K562 (cell line): ENCODE results near the gene SLC25A15. TPM values are rescaled to one million over a fixed set of nuclear protein-coding genes. Genes with fewer than 3 reads are reported as not detected.

Source experiments
- ATAC-seq: fragments of 200-7000 bp; cut with Tn5 transposase; 3 replicates; pipeline ENCODE4 v1.9.1; 2020; ENCODE audit warnings: moderate library complexity
- BruUV-seq: library from RNA; stranded (reverse); fragments of 400-500 nt; replicated peaks from 2 replicates; lab custom pipeline; 2021; lab: Mats Ljungman, UMichigan
- CTCF ChIA-PET: fragments of 300-600 bp; formaldehyde crosslinking; extraction: SDS; loops from one replicate; lab custom pipeline; 2021; ENCODE audit warnings: low intra/inter-chr PET ratio; lab: Yijun Ruan, JAX
- POLR2A ChIA-PET: fragments of 300-600, 350-650 bp; sonication (Branson Sonifier 250); formaldehyde crosslinking; extraction: SDS; loops from one replicate; lab custom pipeline; 2021; ENCODE audit warnings: antibody characterized with exemption, inconsistent platforms; lab: Yijun Ruan, JAX
- DNase-seq, 4 experiments: peaks; one replicate each; pipeline versions ENCODE4 v3.0.0 to v3.0.0-alpha.2; 2011 to 2018; ENCODE audit warnings: low spot score in 3 of 4, mixed read lengths in 3 of 4; ENCODE audit errors: extremely low read depth in 1 of 4
- FAIRE-seq: peaks from 2 replicates; lab custom pipeline; 2011; peaks lifted over from hg19 to GRCh38; lab: Jason Lieb, UNC
- H2AFZ ChIP-seq: 2 replicates; pipeline ENCODE4 v1.6.0; 2011; ENCODE audit warnings: low read depth, low read length, control low read depth, inconsistent platforms
- H3K27ac ChIP-seq: fragments of 200-600 bp; 3 replicates; pipeline ENCODE4 v1.8.0; 2011; ENCODE audit warnings: low read depth, mild to moderate bottlenecking, control low read depth, inconsistent platforms, low read length, moderate library complexity, mixed read lengths; ENCODE audit errors: extremely low read depth
- H3K27me3 ChIP-seq, 2 experiments: fragments of 300-600 bp in 1 of 2; 2 replicates in 1 of 2; 3 replicates in 1 of 2; pipeline versions ENCODE4 v1.6.0 to v1.8.0; 2011; ENCODE audit warnings: inconsistent platforms in 2 of 2, low read length in 2 of 2, mild to moderate bottlenecking in 1 of 2, mixed read lengths in 1 of 2, moderate library complexity in 1 of 2; ENCODE audit not compliant: control insufficient read depth in 2 of 2, insufficient read depth in 2 of 2
- H3K36me3 ChIP-seq: fragments of 300-600 bp; 3 replicates; pipeline ENCODE4 v1.8.0; 2011; ENCODE audit warnings: mild to moderate bottlenecking, low read length, inconsistent platforms; ENCODE audit not compliant: control insufficient read depth, insufficient read depth
- H3K4me1 ChIP-seq, 2 experiments: fragments of 200-600 bp in 1 of 2; replicated peaks in 1 of 2; 2 replicates in 1 of 2; 3 replicates in 1 of 2; pipeline versions ENCODE4 v1.5.1 to v1.8.0; 2011; ENCODE audit warnings: inconsistent platforms in 2 of 2, low read length in 2 of 2, mild to moderate bottlenecking in 1 of 2, mixed read lengths in 1 of 2, moderate library complexity in 1 of 2; ENCODE audit not compliant: control insufficient read depth in 2 of 2, insufficient read depth in 2 of 2
- H3K4me2 ChIP-seq: 2 replicates; pipeline ENCODE4 v1.6.1; 2011; ENCODE audit warnings: low read length, control low read depth, inconsistent platforms, mixed read lengths; ENCODE audit not compliant: insufficient read depth
- H3K4me3 ChIP-seq: fragments of 200-600 bp; sonication (generic), shearing (Covaris generic); 2 replicates; pipeline ENCODE4 v1.5.1; 2016; ENCODE audit warnings: control low read depth, inconsistent platforms
- H3K79me2 ChIP-seq: fragments of 200-600 bp; 3 replicates; pipeline ENCODE4 v1.8.0; 2011; ENCODE audit warnings: low read length, inconsistent platforms; ENCODE audit not compliant: control insufficient read depth, insufficient read depth
- H3K9ac ChIP-seq, 2 experiments: 2 replicates each; pipeline versions ENCODE4 v1.6.0 to v1.6.1; 2011; ENCODE audit warnings: low read depth in 2 of 2, low read length in 2 of 2, control low read depth in 1 of 2, inconsistent platforms in 1 of 2, mild to moderate bottlenecking in 1 of 2, mixed read lengths in 1 of 2; ENCODE audit not compliant: insufficient read depth in 1 of 2
- H3K9me1 ChIP-seq: one replicate; pipeline ENCODE4 v1.6.0; 2011; ENCODE audit warnings: inconsistent platforms, mild to moderate bottlenecking, low read length, moderate library complexity; ENCODE audit not compliant: control insufficient read depth, insufficient read depth
- H3K9me3 ChIP-seq: replicated peaks from 2 replicates; pipeline ENCODE4 v1.5.1; 2011; ENCODE audit warnings: low read depth, low read length, inconsistent platforms; ENCODE audit not compliant: control insufficient read depth, insufficient read depth
- H4K20me1 ChIP-seq: replicated peaks from 2 replicates; pipeline ENCODE4 v1.6.1; 2011; ENCODE audit warnings: low read length, inconsistent platforms, mixed read lengths; ENCODE audit not compliant: control insufficient read depth, insufficient read depth
- ARID2 ChIP-seq: fragments of 450-650 bp; IDR thresholded peaks from 2 replicates; pipeline ENCODE4 v1.6.1; 2017; ENCODE audit warnings: antibody characterized with exemption, mild to moderate bottlenecking
- BCL6 ChIP-seq: fragments of 250-450 bp; sonication (Bioruptor Pico); IDR thresholded peaks from 2 replicates; pipeline ENCODE4 v1.4.0; 2020
- CHD4 ChIP-seq: fragments of 200-600 bp; sonication (generic); IDR thresholded peaks from 3 replicates; pipeline ENCODE4 v1.6.1; 2012; ENCODE audit warnings: low read depth, mild to moderate bottlenecking, mixed read lengths, low read length, inconsistent platforms; ENCODE audit not compliant: insufficient read depth, insufficient replicate concordance, poor library complexity, severe bottlenecking
- E2F1 ChIP-seq: sonication (generic); formaldehyde crosslinking; IDR thresholded peaks from 2 replicates; pipeline ENCODE4 v1.8.1; 2023; ENCODE audit warnings: mild to moderate bottlenecking, missing genetic modification reagents, moderate library complexity
- ESRRB ChIP-seq: fragments of 250-450 bp; sonication (Bioruptor Pico); IDR thresholded peaks from 2 replicates; pipeline ENCODE4 v1.5.0; 2020; ENCODE audit warnings: mild to moderate bottlenecking, moderate library complexity, borderline replicate concordance
- GABPB1 ChIP-seq: sonication (generic); formaldehyde crosslinking; IDR thresholded peaks from 2 replicates; pipeline ENCODE4 v1.8.0; 2022; ENCODE audit warnings: mild to moderate bottlenecking, missing genetic modification reagents
- HEY1 ChIP-seq: fragments of 250-450 bp; sonication (Bioruptor Pico); IDR thresholded peaks from 2 replicates; pipeline ENCODE4 v1.5.0; 2020; ENCODE audit warnings: mild to moderate bottlenecking, moderate library complexity, borderline replicate concordance
- HOXB6 ChIP-seq: fragments of 250-450 bp; sonication (Bioruptor Pico); IDR thresholded peaks from 2 replicates; pipeline ENCODE4 v1.5.1; 2022; ENCODE audit warnings: mild to moderate bottlenecking, borderline replicate concordance
- KLF16 ChIP-seq: IDR thresholded peaks from 2 replicates; pipeline ENCODE4 v1.6.1; 2016; ENCODE audit warnings: antibody characterized with exemption
- MCM2 ChIP-seq: fragments of 450-650 bp; IDR thresholded peaks from 2 replicates; pipeline ENCODE4 v1.6.1; 2017; ENCODE audit warnings: low read depth, mild to moderate bottlenecking
- NCOA4 ChIP-seq: fragments of 450-650 bp; IDR thresholded peaks from 2 replicates; pipeline ENCODE4 v1.6.1; 2018; ENCODE audit warnings: mild to moderate bottlenecking; ENCODE audit not compliant: partially characterized antibody
- PHTF2 ChIP-seq: fragments of 250-450 bp; sonication (Bioruptor Pico); IDR thresholded peaks from 2 replicates; pipeline ENCODE4 v1.5.0; 2021; ENCODE audit warnings: mild to moderate bottlenecking
- SETDB1 ChIP-seq: IDR thresholded peaks from one replicate; pipeline ENCODE4 v1.6.1; 2012; ENCODE audit warnings: low read length, control low read depth, inconsistent platforms
- SMAD3 ChIP-seq: fragments of 450-650 bp; formaldehyde crosslinking; conservative IDR thresholded peaks from 2 replicates; pipeline ENCODE4 v1.4.0; 2020; ENCODE audit warnings: mild to moderate bottlenecking
- SMARCA4 ChIP-seq: fragments of 450-650 bp; IDR thresholded peaks from 2 replicates; pipeline ENCODE4 v1.6.1; 2016
- USF1 ChIP-seq: sonication (generic); formaldehyde crosslinking; IDR thresholded peaks from 2 replicates; pipeline ENCODE4 v1.9.0; 2022; ENCODE audit warnings: mild to moderate bottlenecking, missing genetic modification reagents
- ZNF197 ChIP-seq: fragments of 200-800 bp; sonication (Bioruptor generic); IDR thresholded peaks from 2 replicates; pipeline ENCODE4 v1.6.1; 2016; ENCODE audit warnings: low read depth, missing genetic modification characterization, missing compliant biosample characterization
- ZNF3 ChIP-seq: fragments of 250-450 bp; sonication (Bioruptor Pico); IDR thresholded peaks from 2 replicates; pipeline ENCODE4 v1.5.0; 2021; ENCODE audit warnings: mild to moderate bottlenecking, moderate library complexity
- ZNF384 ChIP-seq: IDR thresholded peaks from 2 replicates; pipeline ENCODE4 v1.6.1; 2012; ENCODE audit warnings: low read depth, low read length, improper control_type of control experiment
- ZNF431 ChIP-seq: sonication (generic); formaldehyde crosslinking; IDR thresholded peaks from 2 replicates; pipeline ENCODE4 v1.8.0; 2022; ENCODE audit warnings: mild to moderate bottlenecking, missing genetic modification reagents
- WGBS: fragments of 100-300 bp; shearing (Covaris generic); methylation state at CpG from one replicate; pipeline ENCODE4 v1.1.6; 2016; ENCODE audit warnings: low coverage, mixed read lengths; ENCODE audit not compliant: insufficient coverage; ENCODE audit errors: missing lambda C conversion rate; 5-methylcytosine and 5-hydroxymethylcytosine counted together
- in situ Hi-C: fragments of 300-500 bp; cut with MboI; formaldehyde crosslinking; loops from 4 replicates; pipeline ENCODE4 v1.15.0; 2018; ENCODE audit warnings: inconsistent platforms, mixed read lengths
- intact Hi-C: fragments of 100-400 bp; cut with micrococcal nuclease; formaldehyde crosslinking; loops from 2 replicates; pipeline ENCODE4 v1.14.2; 2022
- polyA plus RNA-seq, 8 experiments: library from polyadenylated mRNA; depleted of rRNA in 4 of 8; stranded (reverse) in 5 of 8; unstranded in 3 of 8; fragments of >200 nt; fragmentation: Nextera tagmentation in 2 of 8; fragmentation: Illumina TruSeq in 1 of 8; extraction: Ambion mirVana in 2 of 8; extraction: Trizol in 1 of 8; gene quantifications; 2 replicates each; pipeline versions ENCODE4 v1.2.1 to v1.2.3, GENCODE V29; 2011 to 2014; ENCODE audit warnings: inconsistent platforms in 1 of 8, missing spikeins in 1 of 8
- total RNA-seq, 7 experiments: library from RNA; depleted of rRNA in 6 of 7; stranded (reverse); fragments of >200 nt in 6 of 7; fragmentation: Illumina TruSeq in 2 of 7; extraction: Trizol in 2 of 7; gene quantifications; 2 replicates each; pipeline versions ENCODE4 v1.2.1 to v1.2.3, GENCODE V29; 2011 to 2021; ENCODE audit warnings: low replicate concordance in 1 of 7

Gene SLC25A15
- total and polyA plus RNA-seq, 9 of the 15 experiments (the other 6 are each of a cell fraction or from before 2014, with no cell fraction given) = 3.5 to 30.5 (median 20.3) TPM

GRCh38 chr13:40774672-40775071, 14.7 kb upstream of the SLC25A15 start:
- no peak overlapping the region for H3K4me2 ChIP-seq
- BruUV-seq = no TSS peak
- TF ChIP-seq BCL6 = no peak
- TF ChIP-seq USF1 = no peak
- no peak for TF ChIP-seq SMAD3 (CRISPR knock-in tag)
- no peak for TF ChIP-seq ZNF3 (CRISPR knock-in tag)
- TF ChIP-seq HEY1 (CRISPR knock-in tag) = no peak
- TF ChIP-seq E2F1 (CRISPR knock-in tag) = no peak
- TF ChIP-seq ZNF431 (CRISPR knock-in tag) = no peak
- TF ChIP-seq MCM2 = no peak
- no peak for TF ChIP-seq SMARCA4
- no peak for TF ChIP-seq ZNF384
- TF ChIP-seq CHD4 = no peak
- TF ChIP-seq GABPB1 (CRISPR knock-in tag) = no peak
- TF ChIP-seq KLF16 = no peak
- no peak for TF ChIP-seq ZNF197
- no peak for TF ChIP-seq HOXB6 (CRISPR knock-in tag)
- TF ChIP-seq ARID2 = no peak
- TF ChIP-seq ESRRB (CRISPR knock-in tag) = no peak
- no peak for TF ChIP-seq PHTF2
- TF ChIP-seq SETDB1 = no peak
- TF ChIP-seq NCOA4 = no peak
- TF ChIP-seq, all 486 proteins: peak for 0
- no peak overlapping the region for H3K9ac ChIP-seq
- no peaks in the 10 kb centered on the region for H3K27me3 ChIP-seq
- H2AFZ ChIP-seq = 0 out of 2 replicates have a peak overlapping the region, but pooled peaks have one; percentile 40
- no peaks in the 10 kb centered on the region for H3K9me3 ChIP-seq
- H3K9me1 ChIP-seq = no peaks in the 10 kb centered on the region
- H4K20me1 ChIP-seq = no peaks in the 10 kb centered on the region
- no peak for DNase-seq
- in situ Hi-C loops = loop anchor here (25.0 kb wide), 1 partner anchor 288 kb away; the partner anchor contains the start of gene WBP4
- peaks cover 6% of the 10 kb centered on the region in 2 experiments; a peak in 4 of 5 replicates for H3K4me1 ChIP-seq
- H3K36me3 ChIP-seq = no peaks in the 10 kb centered on the region
- H3K4me3 ChIP-seq = no peak overlapping the region
- peaks cover 14% of the 10 kb centered on the region for H3K79me2 ChIP-seq
- no peak for FAIRE-seq
- no peak overlapping the region for H3K27ac ChIP-seq
- ChIA-PET CTCF (no interaction called here), POLR2A (no interaction called here)
- WGBS = 31% methylated on average over 5 of the region's 6 CpGs
- intact Hi-C loops = loop anchor here (5.0 kb wide), 2 partner anchors 77 to 107 kb away; partner anchors contain the start of gene FOXO1
- ATAC-seq = no peak
